Globus pallidus (tissue), 1 donor: ENCODE data around the gene PPM1H.
A peak's percentile ranks its signal among the peaks of the same experiment; 100 is the strongest.
"Not testable (repeated sequence)": the region's sequence is repeated elsewhere in the genome, so short reads cannot be mapped to it uniquely, and the experiment has no call there.

Experiments used
- DNase-seq: peaks from one replicate; pipeline ENCODE4 v3.0.0-alpha.2; 2015; ENCODE audit warnings: low spot score

The PPM1H gene

GRCh38 chr12:62908674-62909073, 26.3 kb downstream of the PPM1H start:
- no peak for DNase-seq

GRCh38 chr12:62907561-62907960, 27.4 kb downstream of the PPM1H start:
- DNase-seq = no peak

GRCh38 chr12:62907078-62907477, 27.9 kb downstream of the PPM1H start:
- DNase-seq = peak; percentile 55

GRCh38 chr12:62903151-62903550, 31.8 kb downstream of the PPM1H start:
- no peak for DNase-seq

GRCh38 chr12:62900686-62901272, 34.2 kb downstream of the PPM1H start:
- no peak for DNase-seq

- no peak for DNase-seq
Observed at GRCh38 chr12:62899568-62900390, 35.2 kb downstream of the PPM1H start.

GRCh38 chr12:62898526-62898925, 36.4 kb downstream of the PPM1H start:
- no peak for DNase-seq

- DNase-seq = no peak
Observed at GRCh38 chr12:62895351-62895877, 39.5 kb downstream of the PPM1H start.

- no peak for DNase-seq
Observed at GRCh38 chr12:62893276-62893675, 41.7 kb downstream of the PPM1H start.

GRCh38 chr12:62891805-62892549, 43.0 kb downstream of the PPM1H start:
- no peak for DNase-seq

- DNase-seq = no peak
Observed at GRCh38 chr12:62888454-62889110, 46.4 kb downstream of the PPM1H start.

- DNase-seq = no peak
Observed at GRCh38 chr12:62886796-62887195, 48.2 kb downstream of the PPM1H start.

- no peak for DNase-seq
Observed at GRCh38 chr12:62885242-62885641, 49.7 kb downstream of the PPM1H start.

GRCh38 chr12:62884832-62885231, 50.1 kb downstream of the PPM1H start:
- not testable (repeated sequence) for DNase-seq

GRCh38 chr12:62882696-62883095, 52.3 kb downstream of the PPM1H start:
- no peak for DNase-seq

GRCh38 chr12:62882140-62882539, 52.8 kb downstream of the PPM1H start:
- no peak for DNase-seq

- no peak for DNase-seq
Observed at GRCh38 chr12:62879691-62880090, 55.3 kb downstream of the PPM1H start.

- not testable (repeated sequence) for DNase-seq
Observed at GRCh38 chr12:62879228-62879627, 55.7 kb downstream of the PPM1H start.

GRCh38 chr12:62878211-62878610, 56.7 kb downstream of the PPM1H start:
- DNase-seq = no peak

- no peak for DNase-seq
Observed at GRCh38 chr12:62876938-62877548, 57.9 kb downstream of the PPM1H start.

GRCh38 chr12:62873826-62874448, 61.0 kb downstream of the PPM1H start:
- DNase-seq = no peak
